HCT116 (cell line): ENCODE data around the gene KCNK16. TPM values are rescaled to one million over a fixed set of nuclear protein-coding genes. Genes with fewer than 3 reads are reported as not detected.

ENCODE experiments used
- ATAC-seq: fragments of 200-7000 bp; cut with Tn5 transposase; 2 replicates; pipeline ENCODE4 v1.9.1; 2020; ENCODE audit warnings: mild to moderate bottlenecking, moderate library complexity
- BruUV-seq: library from RNA; stranded (reverse); fragments of 400-500 nt; replicated peaks from 2 replicates; lab custom pipeline; 2021; lab: Mats Ljungman, UMichigan
- CTCF ChIA-PET: fragments of 300-600 bp; sonication (Branson Sonifier 250); formaldehyde crosslinking; loops from one replicate; lab custom pipeline; 2021; ENCODE audit warnings: antibody characterized with exemption; lab: Charles Lee
- POLR2A ChIA-PET: fragments of 300-600, 350-600 bp; sonication (Branson Sonifier 250); formaldehyde crosslinking; loops from one replicate; lab custom pipeline; 2021; ENCODE audit warnings: antibody characterized with exemption; lab: Charles Lee
- RAD21 ChIA-PET, 2 experiments: fragments of 300-600 bp; sonication (Branson Sonifier 250); formaldehyde crosslinking; loops; one replicate each; lab custom pipeline; 2023; ENCODE audit warnings: low total read pairs in 2 of 2; ENCODE audit not compliant: uncharacterized antibody in 2 of 2, unreplicated experiment in 2 of 2, low non-redundant PET in 1 of 2; lab: Charles Lee
- DNase-seq: peaks from one replicate; pipeline ENCODE4 v3.0.0-alpha.2; 2010; ENCODE audit warnings: low read depth, low spot score
- H2AFZ ChIP-seq: fragments of 200-600 bp; shearing (Covaris generic), sonication (generic); 2 replicates; pipeline ENCODE4 v1.6.1; 2017; ENCODE audit warnings: low read depth, mixed run types, mixed read lengths, antibody characterized with exemption, low read length; ENCODE audit not compliant: poor library complexity, severe bottlenecking
- H3K27ac ChIP-seq: 2 replicates; pipeline ENCODE4 v1.5.1; 2012; ENCODE audit warnings: low read depth, low read length
- H3K27me3 ChIP-seq: fragments of 200-600 bp; sonication (generic); 2 replicates; pipeline ENCODE4 v1.6.1; 2016; ENCODE audit warnings: mixed run types, low read length, mixed read lengths; ENCODE audit not compliant: insufficient read depth
- H3K36me3 ChIP-seq, 2 experiments: fragments of 200-500 bp in 1 of 2; fragments of 200-600 bp in 1 of 2; sonication (Bioruptor generic) in 1 of 2; sonication (generic) in 1 of 2; 2 replicates each; pipeline versions ENCODE4 v1.5.1 to v1.6.1; 2014 to 2016; ENCODE audit warnings: low read length in 2 of 2, inconsistent platforms in 1 of 2, mixed read lengths in 1 of 2, mixed run types in 1 of 2; ENCODE audit not compliant: insufficient read depth in 2 of 2, control insufficient read depth in 1 of 2
- H3K4me1 ChIP-seq, 2 experiments: fragments of 200-600 bp in 1 of 2; sonication (generic) in 1 of 2; 2 replicates each; pipeline versions ENCODE4 v1.5.1 to v1.6.1; 2012 to 2017; ENCODE audit warnings: low read length in 2 of 2, inconsistent platforms in 1 of 2, mild to moderate bottlenecking in 1 of 2, mixed read lengths in 1 of 2, mixed run types in 1 of 2, moderate library complexity in 1 of 2; ENCODE audit not compliant: insufficient read depth in 2 of 2, control insufficient read depth in 1 of 2
- H3K4me2 ChIP-seq: fragments of 200-600 bp; sonication (generic); 2 replicates; pipeline ENCODE4 v1.6.1; 2017; ENCODE audit warnings: mixed run types, low read length, mixed read lengths
- H3K4me3 ChIP-seq, 2 experiments: fragments of 200-600 bp in 1 of 2; sonication (generic) in 1 of 2; replicated peaks in 1 of 2; 2 replicates each; pipeline ENCODE4 v1.5.1; 2011 to 2016; ENCODE audit warnings: low read length in 2 of 2, control low read depth in 1 of 2, low read depth in 1 of 2, mild to moderate bottlenecking in 1 of 2, mixed read lengths in 1 of 2, mixed run types in 1 of 2
- H3K79me2 ChIP-seq: fragments of 200-600 bp; sonication (generic); 2 replicates; pipeline ENCODE4 v1.6.1; 2017; ENCODE audit warnings: mild to moderate bottlenecking, mixed run types, low read length, moderate library complexity, mixed read lengths; ENCODE audit not compliant: insufficient read depth
- H3K9ac ChIP-seq: fragments of 200-600 bp; sonication (generic); 2 replicates; pipeline ENCODE4 v1.6.1; 2016; ENCODE audit warnings: low read length, mixed read lengths
- H3K9me2 ChIP-seq: fragments of 200-600 bp; sonication (generic), shearing (Covaris generic); 2 replicates; pipeline ENCODE4 v1.6.1; 2017; ENCODE audit warnings: mixed run types, mild to moderate bottlenecking, moderate library complexity; ENCODE audit not compliant: insufficient read depth
- H3K9me3 ChIP-seq, 2 experiments: fragments of 200-500 bp in 1 of 2; fragments of 200-600 bp in 1 of 2; sonication (Bioruptor generic) in 1 of 2; sonication (generic) in 1 of 2; 2 replicates each; pipeline ENCODE4 v1.6.1; 2014 to 2017; ENCODE audit warnings: low read length in 2 of 2, mixed read lengths in 2 of 2, inconsistent platforms in 1 of 2, low read depth in 1 of 2, mild to moderate bottlenecking in 1 of 2, mixed run types in 1 of 2, moderate library complexity in 1 of 2; ENCODE audit not compliant: control insufficient read depth in 1 of 2, insufficient read depth in 1 of 2
- H4K20me1 ChIP-seq: fragments of 200-600 bp; sonication (generic), shearing (Covaris generic); 2 replicates; pipeline ENCODE4 v1.6.1; 2017; ENCODE audit warnings: mixed run types, mild to moderate bottlenecking, moderate library complexity; ENCODE audit not compliant: insufficient read depth
- CEBPB ChIP-seq: IDR thresholded peaks from 2 replicates; pipeline ENCODE4 v1.6.1; 2012; ENCODE audit warnings: low read depth
- EGR1 ChIP-seq: IDR thresholded peaks from 2 replicates; pipeline ENCODE4 v1.6.1; 2012; ENCODE audit warnings: low read depth
- ELF1 ChIP-seq: IDR thresholded peaks from 2 replicates; pipeline ENCODE4 v1.6.1; 2012; ENCODE audit warnings: low read depth, borderline replicate concordance
- EZH2 ChIP-seq: fragments of 200-600 bp; sonication (generic); IDR thresholded peaks from 2 replicates; pipeline ENCODE4 v1.6.1; 2017; ENCODE audit warnings: antibody characterized with exemption, mixed run types
- EZH2phosphoT487 ChIP-seq: fragments of 200-600 bp; IDR thresholded peaks from 2 replicates; pipeline ENCODE4 v1.6.1; 2018; ENCODE audit warnings: antibody characterized with exemption, borderline replicate concordance
- FOSL1 ChIP-seq: IDR thresholded peaks from 2 replicates; pipeline ENCODE4 v1.6.1; 2012; ENCODE audit warnings: low read depth
- JUND ChIP-seq: IDR thresholded peaks from 2 replicates; pipeline ENCODE4 v1.6.1; 2012
- POLR2A ChIP-seq: IDR thresholded peaks from 2 replicates; pipeline ENCODE4 v1.7.0; 2011; ENCODE audit warnings: borderline replicate concordance; ENCODE audit not compliant: insufficient read depth, insufficient read length; ENCODE audit errors: extremely low read depth
- RAD21 ChIP-seq: IDR thresholded peaks from 2 replicates; pipeline ENCODE4 v1.6.1; 2012; ENCODE audit warnings: low read depth, mild to moderate bottlenecking
- SIN3A ChIP-seq: IDR thresholded peaks from 2 replicates; pipeline ENCODE4 v1.6.1; 2012; ENCODE audit warnings: low read depth
- SRF ChIP-seq: IDR thresholded peaks from 2 replicates; pipeline ENCODE4 v1.6.1; 2012; ENCODE audit warnings: low read depth
- YY1 ChIP-seq: IDR thresholded peaks from 2 replicates; pipeline ENCODE4 v1.6.1; 2011; ENCODE audit warnings: low read length, low read depth, moderate library complexity, mild to moderate bottlenecking; ENCODE audit not compliant: insufficient replicate concordance; ENCODE audit errors: extremely low read depth
- ZNF274 ChIP-seq: fragments of 200-500 bp; sonication (Bioruptor generic); IDR thresholded peaks from 2 replicates; pipeline ENCODE4 v1.6.1; 2014; ENCODE audit warnings: mild to moderate bottlenecking, low read depth, low read length, inconsistent platforms
- intact Hi-C: fragments of 100-400 bp; cut with micrococcal nuclease; formaldehyde crosslinking; loops from 2 replicates; pipeline ENCODE4 v1.10.0; 2022
- total RNA-seq: library from RNA; stranded (reverse); gene quantifications from one replicate; pipeline ENCODE4 v1.2.1, GENCODE V29; 2021; ENCODE audit not compliant: unreplicated experiment
- TF ChIP-seq, protein P1 (sequence below), 3 experiments: fragments of 200-600 bp in 1 of 3; sonication (generic) in 1 of 3; IDR thresholded peaks in 2 of 3; conservative IDR thresholded peaks in 1 of 3; 2 replicates each; pipeline ENCODE4 v1.5.1; 2012 to 2017; ENCODE audit warnings: low read depth in 2 of 3, low read length in 2 of 3, antibody characterized with exemption in 1 of 3, borderline replicate concordance in 1 of 3, control low read depth in 1 of 3, mild to moderate bottlenecking in 1 of 3, mixed read lengths in 1 of 3, mixed run types in 1 of 3, moderate library complexity in 1 of 3; ENCODE audit not compliant: insufficient read depth in 1 of 3
- TF ChIP-seq, protein P2 (sequence below): IDR thresholded peaks from 2 replicates; pipeline ENCODE4 v1.6.1; 2012; ENCODE audit warnings: low read depth
- TF ChIP-seq, protein P3 (sequence below): IDR thresholded peaks from 2 replicates; pipeline ENCODE4 v1.6.1; 2012

Gene KCNK16
- total RNA-seq, 1 experiment from 2014 or later, result not detected

DNA sequence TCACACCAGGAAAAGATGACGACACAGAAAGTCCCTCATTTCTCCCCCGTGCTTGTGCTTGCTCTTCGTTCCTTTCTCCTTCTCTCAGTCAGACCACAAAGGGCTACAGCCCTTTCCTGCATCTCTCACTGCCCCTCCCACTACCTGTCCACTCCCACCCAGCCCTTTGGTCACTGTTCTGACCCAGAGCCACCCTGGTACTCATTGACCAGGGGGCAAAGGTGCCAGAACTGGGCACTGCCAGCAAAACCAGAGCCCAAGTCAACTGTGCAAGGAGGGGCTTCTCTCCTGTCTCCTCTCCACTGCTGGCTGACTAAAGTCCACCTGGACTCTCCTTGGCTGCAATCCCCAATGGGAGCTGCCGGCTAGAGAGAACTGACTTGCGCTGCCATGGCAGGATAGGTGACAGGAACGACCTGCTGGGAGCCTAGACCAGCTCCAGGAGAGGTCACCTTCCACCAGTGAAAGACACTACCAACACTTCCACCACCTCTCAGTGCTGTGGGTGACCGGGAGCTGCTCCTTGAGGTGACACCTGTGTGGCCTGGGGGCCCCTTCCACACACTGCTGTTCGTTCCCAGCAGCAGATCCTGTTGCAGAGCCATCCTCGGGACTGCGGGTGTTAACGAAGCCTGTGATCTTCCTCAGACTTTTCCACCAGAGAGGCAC is 41.1 kb downstream of the KCNK16 start:
- intact Hi-C loops, result no loop called here
- no peaks in the 10 kb centered on the region for H3K79me2 ChIP-seq
- CTCF ChIA-PET, result no interaction called here
- H3K27ac ChIP-seq, result no peak overlapping the region
- H3K36me3 ChIP-seq, result no peaks in the 10 kb centered on the region
- no peaks in the 10 kb centered on the region for H3K27me3 ChIP-seq
- H3K9me2 ChIP-seq, result no peaks in the 10 kb centered on the region
- TF ChIP-seq SRF (no peak), ELF1 (no peak), EGR1 (no peak), POLR2A (no peak), YY1 (no peak), SIN3A (no peak), EZH2 (no peak), CEBPB (no peak), JUND (no peak), ZNF274 (no peak), RAD21 (no peak), EZH2phosphoT487 (no peak), FOSL1 (no peak)
- TF ChIP-seq, protein P1, sequence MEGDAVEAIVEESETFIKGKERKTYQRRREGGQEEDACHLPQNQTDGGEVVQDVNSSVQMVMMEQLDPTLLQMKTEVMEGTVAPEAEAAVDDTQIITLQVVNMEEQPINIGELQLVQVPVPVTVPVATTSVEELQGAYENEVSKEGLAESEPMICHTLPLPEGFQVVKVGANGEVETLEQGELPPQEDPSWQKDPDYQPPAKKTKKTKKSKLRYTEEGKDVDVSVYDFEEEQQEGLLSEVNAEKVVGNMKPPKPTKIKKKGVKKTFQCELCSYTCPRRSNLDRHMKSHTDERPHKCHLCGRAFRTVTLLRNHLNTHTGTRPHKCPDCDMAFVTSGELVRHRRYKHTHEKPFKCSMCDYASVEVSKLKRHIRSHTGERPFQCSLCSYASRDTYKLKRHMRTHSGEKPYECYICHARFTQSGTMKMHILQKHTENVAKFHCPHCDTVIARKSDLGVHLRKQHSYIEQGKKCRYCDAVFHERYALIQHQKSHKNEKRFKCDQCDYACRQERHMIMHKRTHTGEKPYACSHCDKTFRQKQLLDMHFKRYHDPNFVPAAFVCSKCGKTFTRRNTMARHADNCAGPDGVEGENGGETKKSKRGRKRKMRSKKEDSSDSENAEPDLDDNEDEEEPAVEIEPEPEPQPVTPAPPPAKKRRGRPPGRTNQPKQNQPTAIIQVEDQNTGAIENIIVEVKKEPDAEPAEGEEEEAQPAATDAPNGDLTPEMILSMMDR (IDR thresholded peaks at IDR 0.05 in 2 of 3, conservative IDR thresholded peaks at IDR 0.05 in 1 of 3; ENCODE audit: borderline replicate concordance in 1 of 3, insufficient read depth in 1 of 3, low read depth in 2 of 3, low read length in 2 of 3), result no peak
- TF ChIP-seq, protein P2, sequence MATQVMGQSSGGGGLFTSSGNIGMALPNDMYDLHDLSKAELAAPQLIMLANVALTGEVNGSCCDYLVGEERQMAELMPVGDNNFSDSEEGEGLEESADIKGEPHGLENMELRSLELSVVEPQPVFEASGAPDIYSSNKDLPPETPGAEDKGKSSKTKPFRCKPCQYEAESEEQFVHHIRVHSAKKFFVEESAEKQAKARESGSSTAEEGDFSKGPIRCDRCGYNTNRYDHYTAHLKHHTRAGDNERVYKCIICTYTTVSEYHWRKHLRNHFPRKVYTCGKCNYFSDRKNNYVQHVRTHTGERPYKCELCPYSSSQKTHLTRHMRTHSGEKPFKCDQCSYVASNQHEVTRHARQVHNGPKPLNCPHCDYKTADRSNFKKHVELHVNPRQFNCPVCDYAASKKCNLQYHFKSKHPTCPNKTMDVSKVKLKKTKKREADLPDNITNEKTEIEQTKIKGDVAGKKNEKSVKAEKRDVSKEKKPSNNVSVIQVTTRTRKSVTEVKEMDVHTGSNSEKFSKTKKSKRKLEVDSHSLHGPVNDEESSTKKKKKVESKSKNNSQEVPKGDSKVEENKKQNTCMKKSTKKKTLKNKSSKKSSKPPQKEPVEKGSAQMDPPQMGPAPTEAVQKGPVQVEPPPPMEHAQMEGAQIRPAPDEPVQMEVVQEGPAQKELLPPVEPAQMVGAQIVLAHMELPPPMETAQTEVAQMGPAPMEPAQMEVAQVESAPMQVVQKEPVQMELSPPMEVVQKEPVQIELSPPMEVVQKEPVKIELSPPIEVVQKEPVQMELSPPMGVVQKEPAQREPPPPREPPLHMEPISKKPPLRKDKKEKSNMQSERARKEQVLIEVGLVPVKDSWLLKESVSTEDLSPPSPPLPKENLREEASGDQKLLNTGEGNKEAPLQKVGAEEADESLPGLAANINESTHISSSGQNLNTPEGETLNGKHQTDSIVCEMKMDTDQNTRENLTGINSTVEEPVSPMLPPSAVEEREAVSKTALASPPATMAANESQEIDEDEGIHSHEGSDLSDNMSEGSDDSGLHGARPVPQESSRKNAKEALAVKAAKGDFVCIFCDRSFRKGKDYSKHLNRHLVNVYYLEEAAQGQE, result no peak
- TF ChIP-seq, protein P3, sequence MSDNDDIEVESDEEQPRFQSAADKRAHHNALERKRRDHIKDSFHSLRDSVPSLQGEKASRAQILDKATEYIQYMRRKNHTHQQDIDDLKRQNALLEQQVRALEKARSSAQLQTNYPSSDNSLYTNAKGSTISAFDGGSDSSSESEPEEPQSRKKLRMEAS, result no peak
- TF ChIP-seq, all 23 proteins: peak for 0
- no TSS peak for BruUV-seq
- no peaks in the 10 kb centered on the region for H4K20me1 ChIP-seq
- H3K9ac ChIP-seq, result no peak overlapping the region
- no peak overlapping the region for H3K4me3 ChIP-seq
- no peak for DNase-seq
- POLR2A ChIA-PET, result no interaction called here
- no peak overlapping the region for H3K4me2 ChIP-seq
- H3K4me1 ChIP-seq, result peaks cover 12 to 38% of the 10 kb centered on the region in 2 experiments
- RAD21 ChIA-PET, result no interaction called here
- no peak overlapping the region for H2AFZ ChIP-seq
- H3K9me3 ChIP-seq, result no peaks in the 10 kb centered on the region
- ATAC-seq, result no peak
